BE2C (cell line): ENCODE results near the gene P2RX6.

ENCODE experiments used
- DNase-seq: peaks from one replicate; pipeline ENCODE4 v3.0.0-alpha.2; 2020
- H3K27me3 ChIP-seq: fragments of 250-450 bp; sonication (Bioruptor Pico); 2 replicates; pipeline ENCODE4 v1.5.1; 2020; ENCODE audit warnings: mild to moderate bottlenecking
- H3K36me3 ChIP-seq: fragments of 250-450 bp; sonication (Bioruptor Pico); 2 replicates; pipeline ENCODE4 v1.5.1; 2020; ENCODE audit warnings: mild to moderate bottlenecking
- H3K4me1 ChIP-seq: fragments of 250-450 bp; sonication (Bioruptor Pico); 2 replicates; pipeline ENCODE4 v1.5.1; 2020
- H3K4me3 ChIP-seq: 2 replicates; pipeline ENCODE4 v1.5.1; 2011; ENCODE audit warnings: low read depth, low read length
- H3K9me3 ChIP-seq: fragments of 250-450 bp; sonication (Bioruptor Pico); 2 replicates; pipeline ENCODE4 v1.5.1; 2020
- CTCF ChIP-seq: IDR thresholded peaks from 2 replicates; pipeline ENCODE4 v1.5.1; 2012; ENCODE audit warnings: mild to moderate bottlenecking, low read depth, low read length

P2RX6 gene

GRCh38 chr22:21025763-21026755, 11.1 kb downstream of the P2RX6 start:
- no peak overlapping the region for H3K4me3 ChIP-seq
- DNase-seq = no peak
- peaks cover 5% of the 10 kb centered on the region for H3K4me1 ChIP-seq
- no peaks in the 10 kb centered on the region for H3K27me3 ChIP-seq
- no peaks in the 10 kb centered on the region for H3K36me3 ChIP-seq
- TF ChIP-seq CTCF = no peak
- H3K9me3 ChIP-seq = no peaks in the 10 kb centered on the region

- Histone ChIP-seq H3K9me3 (no peaks in the 10 kb centered on the region), H3K4me1 (peaks cover 5% of the 10 kb centered on the region), H3K36me3 (no peaks in the 10 kb centered on the region), H3K27me3 (no peaks in the 10 kb centered on the region), H3K4me3 (no peak overlapping the region)
- DNase-seq = no peak
- no peak for TF ChIP-seq CTCF
Observed at GRCh38 chr22:21026783-21027692, 12.1 kb downstream of the P2RX6 start.

GRCh38 chr22:21028277-21029251, 13.6 kb downstream of the P2RX6 start:
- H3K27me3 ChIP-seq = no peaks in the 10 kb centered on the region
- no peak for TF ChIP-seq CTCF
- no peaks in the 10 kb centered on the region for H3K9me3 ChIP-seq
- peak; percentile 49 for DNase-seq
- H3K4me1 ChIP-seq = peaks cover 9% of the 10 kb centered on the region
- H3K4me3 ChIP-seq = no peak overlapping the region
- no peaks in the 10 kb centered on the region for H3K36me3 ChIP-seq

GRCh38 chr22:21029486-21030025, 14.6 kb downstream of the P2RX6 start:
- no peaks in the 10 kb centered on the region for H3K27me3 ChIP-seq
- no peak overlapping the region for H3K4me3 ChIP-seq
- no peaks in the 10 kb centered on the region for H3K36me3 ChIP-seq
- no peak for DNase-seq
- H3K9me3 ChIP-seq = no peaks in the 10 kb centered on the region
- TF ChIP-seq CTCF = no peak
- H3K4me1 ChIP-seq = peaks cover 9% of the 10 kb centered on the region

GRCh38 chr22:21030032-21030431, 15.1 kb downstream of the P2RX6 start:
- TF ChIP-seq CTCF = no peak
- DNase-seq = no peak
- no peaks in the 10 kb centered on the region for H3K27me3 ChIP-seq

More at GRCh38 chr22:21030032-21030431, 15.1 kb downstream of the P2RX6 start:
- H3K4me1 ChIP-seq = peaks cover 9% of the 10 kb centered on the region
- no peak overlapping the region for H3K4me3 ChIP-seq
- H3K36me3 ChIP-seq = no peaks in the 10 kb centered on the region
- no peaks in the 10 kb centered on the region for H3K9me3 ChIP-seq
